Measurements from ENCODE around the gene THRSP.
A peak's percentile ranks its signal among the peaks of the same experiment; 100 is the strongest.

THRSP gene

GRCh38 chr11:78041843-78042440 lies 21.7 kb upstream of the THRSP start:
- Histone ChIP-seq H3K4me3 (ENCODE audit: low read depth, low read length) (no peak overlapping the region), H3K36me3 (replicated peaks) (no peaks in the 10 kb centered on the region), H3K27me3 (replicated peaks) (no peaks in the 10 kb centered on the region), H3K27ac (no peak overlapping the region)
- in situ Hi-C loops (cut with HindIII; ENCODE audit: low pct_ligation_motif_present, low sequenced_read_pairs), result no loop called here
- TF ChIP-seq CTCF (IDR thresholded peaks at IDR 0.05; ENCODE audit: low read depth, low read length, missing control alignments), result no peak
- no peak for DNase-seq

GRCh38 chr11:78044706-78045105 lies 19.0 kb upstream of the THRSP start:
- H3K27me3 ChIP-seq (replicated peaks), result no peaks in the 10 kb centered on the region
- H3K27ac ChIP-seq, result no peak overlapping the region
- no peak overlapping the region for H3K4me3 ChIP-seq (ENCODE audit: low read depth, low read length)
- H3K36me3 ChIP-seq (replicated peaks), result no peaks in the 10 kb centered on the region
- in situ Hi-C loops (cut with HindIII; ENCODE audit: low pct_ligation_motif_present, low sequenced_read_pairs), result no loop called here
- DNase-seq, result no peak
- no peak for TF ChIP-seq CTCF (IDR thresholded peaks at IDR 0.05; ENCODE audit: low read depth, low read length, missing control alignments)

GRCh38 chr11:78045851-78046485 lies 17.7 kb upstream of the THRSP start:
- no peak overlapping the region for H3K27ac ChIP-seq
- in situ Hi-C loops (cut with HindIII; ENCODE audit: low pct_ligation_motif_present, low sequenced_read_pairs), result no loop called here
- no peaks in the 10 kb centered on the region for H3K27me3 ChIP-seq (replicated peaks)
- peak; percentile 74 for TF ChIP-seq CTCF (IDR thresholded peaks at IDR 0.05; ENCODE audit: low read depth, low read length, missing control alignments)
- peak; percentile 52 for DNase-seq
- no peaks in the 10 kb centered on the region for H3K36me3 ChIP-seq (replicated peaks)
- peak overlapping the region; percentile 60 for H3K4me3 ChIP-seq (ENCODE audit: low read depth, low read length)

GRCh38 chr11:78046486-78046854 lies 17.2 kb upstream of the THRSP start:
- H3K27ac ChIP-seq, result no peak overlapping the region
- in situ Hi-C loops (cut with HindIII; ENCODE audit: low pct_ligation_motif_present, low sequenced_read_pairs), result no loop called here
- TF ChIP-seq CTCF (IDR thresholded peaks at IDR 0.05; ENCODE audit: low read depth, low read length, missing control alignments), result no peak
- no peaks in the 10 kb centered on the region for H3K27me3 ChIP-seq (replicated peaks)
- H3K36me3 ChIP-seq (replicated peaks), result no peaks in the 10 kb centered on the region
- DNase-seq, result no peak
- H3K4me3 ChIP-seq (ENCODE audit: low read depth, low read length), result no peak overlapping the region

GRCh38 chr11:78048561-78048960 lies 15.1 kb upstream of the THRSP start:
- no peak for TF ChIP-seq CTCF (IDR thresholded peaks at IDR 0.05; ENCODE audit: low read depth, low read length, missing control alignments)
- H3K36me3 ChIP-seq (replicated peaks), result no peaks in the 10 kb centered on the region
- DNase-seq, result no peak
- no peak overlapping the region for H3K4me3 ChIP-seq (ENCODE audit: low read depth, low read length)
- no peaks in the 10 kb centered on the region for H3K27me3 ChIP-seq (replicated peaks)
- in situ Hi-C loops (cut with HindIII; ENCODE audit: low pct_ligation_motif_present, low sequenced_read_pairs), result no loop called here
- no peak overlapping the region for H3K27ac ChIP-seq

GRCh38 chr11:78049348-78049747 lies 14.3 kb upstream of the THRSP start:
- no peak for DNase-seq

More at GRCh38 chr11:78049348-78049747, 14.3 kb upstream of the THRSP start:
- H3K36me3 ChIP-seq (replicated peaks), result no peaks in the 10 kb centered on the region
- TF ChIP-seq CTCF (IDR thresholded peaks at IDR 0.05; ENCODE audit: low read depth, low read length, missing control alignments), result no peak
- H3K4me3 ChIP-seq (ENCODE audit: low read depth, low read length), result no peak overlapping the region
- no peaks in the 10 kb centered on the region for H3K27me3 ChIP-seq (replicated peaks)
- no peak overlapping the region for H3K27ac ChIP-seq
- in situ Hi-C loops (cut with HindIII; ENCODE audit: low pct_ligation_motif_present, low sequenced_read_pairs), result no loop called here

All from brain microvascular endothelial cell (primary cell).